Endothelial cell of umbilical vein (primary cell): ENCODE results near the gene CTIF.

Experiments used
- EZH2 ChIP-seq: IDR thresholded peaks from 2 replicates; pipeline ENCODE4 v1.6.1; 2012; ENCODE audit warnings: borderline replicate concordance, low read depth, mild to moderate bottlenecking, moderate library complexity, low read length, inconsistent platforms; ENCODE audit not compliant: severe bottlenecking
- FOS ChIP-seq: IDR thresholded peaks from 2 replicates; pipeline ENCODE4 v1.6.1; 2011; ENCODE audit warnings: mild to moderate bottlenecking, low read length, moderate library complexity, borderline replicate concordance; ENCODE audit not compliant: insufficient read depth
- GATA2 ChIP-seq: IDR thresholded peaks from 2 replicates; pipeline ENCODE4 v1.7.0; 2011; ENCODE audit warnings: low read depth, mild to moderate bottlenecking, moderate library complexity, mixed read lengths, low read length; ENCODE audit not compliant: insufficient read length, insufficient read depth
- JUN ChIP-seq: IDR thresholded peaks from 2 replicates; pipeline ENCODE4 v1.6.1; 2011; ENCODE audit warnings: borderline replicate concordance, low read depth; ENCODE audit not compliant: insufficient read length, insufficient read depth
- POLR2A ChIP-seq: IDR thresholded peaks from 2 replicates; pipeline ENCODE4 v1.6.1; 2012; ENCODE audit warnings: low read depth, mild to moderate bottlenecking, control low read depth, low read length
- POLR2AphosphoS5 ChIP-seq: IDR thresholded peaks from 2 replicates; pipeline ENCODE4 v1.6.1; 2012; ENCODE audit warnings: low read depth, mild to moderate bottlenecking, control low read depth, low read length, moderate library complexity; ENCODE audit not compliant: insufficient read depth
- TF ChIP-seq, protein P1 (sequence below), 2 donors: IDR thresholded peaks; 1 replicate in 1 of 2; 2 replicates in 1 of 2; pipeline ENCODE4 v1.5.1; 2011; ENCODE audit warnings: low read length in 2 of 2, mild to moderate bottlenecking in 2 of 2, moderate library complexity in 2 of 2, control low read depth in 1 of 2, inconsistent platforms in 1 of 2, low read depth in 1 of 2; ENCODE audit not compliant: insufficient read depth in 1 of 2; ENCODE audit errors: extremely low read depth in 1 of 2
- TF ChIP-seq, protein P2 (sequence below): IDR thresholded peaks from 2 replicates; pipeline ENCODE4 v1.6.1; 2011; ENCODE audit not compliant: insufficient read depth, insufficient read length

- TF ChIP-seq, protein P1, sequence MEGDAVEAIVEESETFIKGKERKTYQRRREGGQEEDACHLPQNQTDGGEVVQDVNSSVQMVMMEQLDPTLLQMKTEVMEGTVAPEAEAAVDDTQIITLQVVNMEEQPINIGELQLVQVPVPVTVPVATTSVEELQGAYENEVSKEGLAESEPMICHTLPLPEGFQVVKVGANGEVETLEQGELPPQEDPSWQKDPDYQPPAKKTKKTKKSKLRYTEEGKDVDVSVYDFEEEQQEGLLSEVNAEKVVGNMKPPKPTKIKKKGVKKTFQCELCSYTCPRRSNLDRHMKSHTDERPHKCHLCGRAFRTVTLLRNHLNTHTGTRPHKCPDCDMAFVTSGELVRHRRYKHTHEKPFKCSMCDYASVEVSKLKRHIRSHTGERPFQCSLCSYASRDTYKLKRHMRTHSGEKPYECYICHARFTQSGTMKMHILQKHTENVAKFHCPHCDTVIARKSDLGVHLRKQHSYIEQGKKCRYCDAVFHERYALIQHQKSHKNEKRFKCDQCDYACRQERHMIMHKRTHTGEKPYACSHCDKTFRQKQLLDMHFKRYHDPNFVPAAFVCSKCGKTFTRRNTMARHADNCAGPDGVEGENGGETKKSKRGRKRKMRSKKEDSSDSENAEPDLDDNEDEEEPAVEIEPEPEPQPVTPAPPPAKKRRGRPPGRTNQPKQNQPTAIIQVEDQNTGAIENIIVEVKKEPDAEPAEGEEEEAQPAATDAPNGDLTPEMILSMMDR (IDR thresholded peaks at IDR 0.05; ENCODE audit: extremely low read depth in 1 of 2, insufficient read depth in 1 of 2, low read depth in 1 of 2, low read length in 2 of 2): no peak
- TF ChIP-seq POLR2A: no peak
- TF ChIP-seq POLR2AphosphoS5: no peak
- TF ChIP-seq EZH2: no peak
- TF ChIP-seq, protein P2, sequence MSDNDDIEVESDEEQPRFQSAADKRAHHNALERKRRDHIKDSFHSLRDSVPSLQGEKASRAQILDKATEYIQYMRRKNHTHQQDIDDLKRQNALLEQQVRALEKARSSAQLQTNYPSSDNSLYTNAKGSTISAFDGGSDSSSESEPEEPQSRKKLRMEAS: no peak
- no peak for TF ChIP-seq FOS
- no peak for TF ChIP-seq JUN
- TF ChIP-seq GATA2: no peak
Observed at GRCh38 chr18:48641981-48642380, 103.2 kb downstream of the CTIF start.
